ENCODE measurements around the gene MAN2B2.

MAN2B2 gene

DNA sequence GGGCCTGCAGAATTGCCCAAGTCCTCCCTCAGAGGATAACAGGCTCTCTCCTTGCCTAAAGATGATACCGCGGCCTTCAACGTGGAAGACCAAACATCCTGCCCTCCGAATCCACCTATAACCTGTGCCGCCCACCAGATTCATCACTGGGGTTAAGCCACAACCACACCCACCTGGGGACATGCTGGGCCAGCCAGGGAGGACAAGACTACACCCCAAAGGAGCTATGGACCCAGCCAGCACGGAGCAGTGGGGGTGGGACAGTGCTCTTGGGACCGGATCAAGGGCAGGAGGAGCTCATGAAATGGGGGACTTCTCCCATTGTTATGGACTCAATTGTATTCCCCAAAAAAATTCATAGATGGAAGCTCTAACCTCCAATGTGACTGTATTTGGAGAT lies 6.8 kb upstream of the MAN2B2 start:
- DNase-seq (ENCODE audit: low read depth): no peak

DNA sequence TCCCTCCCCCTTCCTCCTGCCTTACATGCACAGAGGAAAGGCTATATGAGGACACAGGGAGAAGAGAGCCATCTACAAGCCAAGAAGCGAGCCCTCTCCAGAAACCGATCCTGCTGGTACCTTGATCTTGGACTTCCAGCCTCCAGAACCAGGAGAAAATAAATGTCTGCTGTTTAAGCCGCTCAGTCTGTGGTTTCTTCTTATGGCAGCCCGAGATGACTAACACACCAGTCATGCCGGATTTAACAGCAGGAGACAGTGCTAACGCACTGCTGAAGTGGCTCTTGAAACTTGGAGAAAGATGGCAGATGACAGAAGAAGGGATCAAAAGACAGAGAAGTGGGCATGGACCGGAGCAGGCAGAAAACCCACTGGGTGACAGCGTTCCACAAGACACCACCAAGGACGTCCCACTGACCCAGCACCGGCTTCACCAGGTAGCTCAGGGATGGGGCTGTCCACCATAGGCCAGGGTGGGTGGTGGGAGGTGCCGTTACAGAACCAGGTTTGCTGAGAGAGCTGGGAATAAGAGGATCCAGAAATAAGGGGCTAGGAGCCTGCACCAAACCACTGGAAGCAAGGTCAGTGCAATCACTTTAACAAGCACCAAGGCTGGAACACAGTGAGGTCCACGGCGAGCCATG lies 6.2 kb upstream of the MAN2B2 start:
- no peak for DNase-seq (ENCODE audit: low read depth)

DNA sequence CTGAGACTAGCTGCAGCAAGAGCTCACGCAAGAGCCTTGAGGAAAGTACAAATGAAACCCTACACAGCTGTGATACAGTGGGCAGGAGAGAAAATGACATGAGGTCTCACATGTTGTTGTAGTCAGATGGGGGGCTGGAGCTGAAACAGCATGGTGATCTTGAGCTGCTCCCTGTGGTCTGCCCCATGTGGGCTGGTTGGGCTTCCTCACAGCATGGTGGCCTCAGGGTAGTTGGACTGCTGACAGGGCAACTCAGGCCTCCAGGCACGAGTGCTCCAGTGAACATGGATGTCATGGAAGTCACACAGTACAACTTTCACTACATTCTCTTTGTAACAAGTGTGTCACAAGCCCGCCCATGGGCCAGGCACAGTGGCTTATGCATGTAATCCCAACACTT lies 3.4 kb upstream of the MAN2B2 start:
- DNase-seq (ENCODE audit: low read depth): no peak

DNA sequence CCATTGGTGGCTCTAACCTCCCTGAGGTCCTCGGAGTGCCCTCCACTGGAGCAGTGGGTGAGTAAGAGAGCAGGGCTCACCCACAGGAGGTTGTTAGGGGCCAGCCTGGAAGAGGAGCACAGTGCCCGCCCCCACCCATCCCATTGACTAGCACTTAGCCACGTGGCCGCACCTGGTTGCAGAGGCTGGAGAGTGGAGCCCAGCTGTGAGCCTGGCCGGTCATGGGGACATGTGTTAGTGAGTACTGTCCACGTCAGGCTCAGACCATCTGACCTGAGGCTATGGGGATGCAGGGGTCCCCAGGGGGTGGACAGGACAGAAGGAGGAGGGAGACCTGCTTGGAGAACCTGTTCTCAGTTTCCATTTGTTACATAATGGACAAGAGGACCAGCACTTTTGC lies 1.4 kb upstream of the MAN2B2 start:
- no peak for DNase-seq (ENCODE audit: low read depth)

DNA sequence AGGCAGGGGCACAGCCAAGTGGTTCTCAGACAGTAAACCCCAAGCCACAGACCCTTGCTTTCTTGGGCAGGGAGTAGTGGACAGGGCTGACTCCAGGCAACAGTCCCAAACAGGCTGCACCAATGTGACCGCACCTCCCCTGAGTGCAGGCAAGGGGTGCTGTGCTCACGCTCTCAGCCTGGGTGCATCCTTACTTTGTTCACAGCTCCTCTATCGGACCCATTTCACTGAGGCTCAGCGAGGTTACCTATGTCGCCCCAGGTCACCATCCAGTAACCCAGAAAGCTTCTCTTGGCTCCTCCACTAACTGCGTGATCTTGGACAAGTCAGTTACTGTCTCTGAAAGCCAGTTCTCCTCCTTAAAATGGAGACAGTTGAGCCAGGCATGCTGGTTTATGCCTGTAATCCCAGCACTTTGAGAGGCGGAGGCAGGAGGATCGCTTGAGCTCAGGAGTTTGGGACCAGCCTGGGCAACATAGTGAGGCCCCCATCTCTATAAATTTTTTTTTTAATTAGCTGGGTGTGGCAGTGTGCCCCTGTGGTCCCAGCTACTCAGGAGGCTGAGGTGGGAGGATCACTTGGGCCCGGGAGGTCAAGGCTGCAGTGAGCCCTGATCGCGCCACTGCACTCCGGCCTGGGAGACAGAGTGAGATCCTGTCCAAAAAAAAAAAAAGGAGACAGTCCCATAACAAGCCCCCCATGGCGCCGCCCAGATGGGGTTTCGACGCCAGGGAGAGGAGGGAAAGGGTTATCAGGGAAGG lies 823 bp upstream of the MAN2B2 start:
- DNase-seq (ENCODE audit: low read depth): no peak

DNA sequence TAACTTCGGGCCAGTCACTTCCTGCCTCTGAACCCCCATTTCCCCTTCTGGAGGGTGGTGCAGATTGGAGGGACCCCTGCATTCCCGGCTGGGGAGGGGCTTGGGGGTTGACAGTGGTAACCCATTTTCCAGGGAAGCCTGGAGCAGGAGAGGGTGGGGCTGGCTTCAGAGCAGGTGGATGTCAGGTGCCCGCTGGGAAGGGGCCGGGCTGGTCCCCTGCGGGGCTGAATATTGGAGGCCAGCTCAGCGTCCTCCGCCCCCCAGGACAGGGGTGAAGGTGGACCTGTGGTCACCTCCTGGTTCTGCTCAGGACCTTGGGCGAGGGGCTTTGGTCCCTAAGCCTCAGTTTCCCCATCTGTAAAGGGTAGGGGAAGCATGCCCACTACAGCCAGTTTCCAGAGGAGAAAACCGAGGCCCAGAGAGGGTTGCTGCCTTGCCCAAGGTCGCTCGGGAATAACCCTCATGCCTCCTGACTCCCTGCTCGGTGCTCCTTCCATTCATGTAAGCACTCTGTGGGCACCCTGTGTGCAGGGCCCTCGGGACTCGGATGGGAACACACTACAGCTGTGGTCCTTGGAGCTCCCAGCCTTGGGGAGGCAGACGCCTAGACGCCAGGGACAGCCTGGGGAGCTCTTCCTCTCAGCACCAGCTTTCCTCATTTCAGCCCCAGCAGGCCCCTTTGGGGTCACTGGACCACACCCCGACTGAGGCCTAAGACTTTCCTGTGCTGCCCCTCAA lies 683 bp downstream of the MAN2B2 start:
- no peak for DNase-seq (ENCODE audit: low read depth)

DNA sequence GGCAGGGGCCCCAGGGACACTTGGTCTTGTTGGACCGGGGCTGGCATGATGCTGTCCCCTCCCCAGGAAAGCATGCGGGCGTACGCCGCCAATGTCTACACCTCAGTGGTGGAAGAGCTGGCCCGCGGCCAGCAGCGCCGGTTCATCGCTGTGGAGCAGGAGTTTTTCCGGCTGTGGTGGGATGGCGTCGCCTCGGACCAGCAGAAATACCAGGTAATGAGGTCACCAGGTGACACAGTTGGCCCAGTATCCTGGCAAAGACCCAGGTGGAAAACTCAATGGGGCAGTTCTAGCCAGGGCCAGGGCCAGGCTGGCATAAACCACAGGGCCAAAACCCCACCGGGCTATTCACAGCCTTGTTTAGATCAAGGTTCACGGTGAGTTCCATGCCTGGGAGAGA lies 1.5 kb downstream of the MAN2B2 start:
- DNase-seq (ENCODE audit: low read depth): no peak

DNA sequence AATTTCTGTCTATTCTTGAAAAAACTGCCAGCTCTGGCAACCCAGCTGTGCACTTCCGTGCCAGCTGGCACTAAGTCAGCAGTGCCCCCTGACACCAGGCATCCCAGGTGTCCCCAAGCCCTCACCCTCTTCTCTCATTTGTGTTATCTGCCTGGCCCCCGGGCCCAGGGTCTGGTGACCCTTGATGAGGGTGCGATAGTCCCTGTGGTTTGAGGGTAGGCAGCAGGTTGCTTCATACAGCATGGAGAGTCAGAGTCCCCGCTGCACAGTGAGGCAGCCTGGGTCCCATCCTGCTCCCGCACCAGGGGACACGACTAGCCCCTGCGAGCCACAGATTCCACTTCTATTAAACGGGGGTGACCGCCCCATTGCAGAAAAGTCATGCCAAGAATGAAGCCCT lies 1.9 kb downstream of the MAN2B2 start:
- DNase-seq (ENCODE audit: low read depth): no peak

DNA sequence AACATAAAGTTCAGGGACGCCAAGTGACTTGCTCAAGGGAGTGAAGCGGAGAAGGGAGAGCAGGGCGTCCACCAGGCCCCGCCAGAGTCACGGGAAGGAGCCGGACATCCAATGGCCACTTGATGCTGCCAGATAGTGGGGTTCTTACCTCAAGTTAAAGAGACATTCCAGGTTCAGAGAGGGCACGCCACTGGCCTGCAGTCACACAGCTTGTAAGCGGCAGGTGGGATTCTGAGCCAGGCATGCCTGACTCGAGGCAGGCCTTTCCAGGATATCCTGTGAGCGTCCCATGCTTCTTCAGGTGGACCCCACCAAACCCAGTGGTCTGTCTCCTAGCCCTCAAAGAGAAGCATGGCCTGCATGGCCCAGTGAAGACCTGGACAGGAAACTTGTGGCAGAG lies 2.4 kb downstream of the MAN2B2 start:
- DNase-seq (ENCODE audit: low read depth): no peak

DNA sequence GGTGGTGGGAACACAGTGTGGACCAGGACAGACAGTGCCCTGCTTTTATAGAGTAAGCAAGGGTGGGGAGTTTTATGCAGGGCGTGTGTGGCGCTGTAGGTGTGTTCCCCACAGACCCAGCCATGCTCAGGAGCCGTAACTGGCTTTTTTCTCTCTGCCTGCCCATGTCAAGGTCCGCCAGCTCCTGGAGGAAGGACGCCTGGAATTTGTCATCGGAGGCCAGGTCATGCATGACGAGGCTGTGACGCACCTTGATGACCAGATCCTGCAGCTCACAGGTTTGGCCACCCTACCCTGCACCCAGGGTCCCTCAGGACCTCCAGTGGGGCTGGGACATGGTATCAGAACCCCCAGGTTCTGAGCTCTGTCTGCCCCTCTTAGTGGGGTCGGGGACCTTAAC lies 3.2 kb downstream of the MAN2B2 start:
- no peak for DNase-seq (ENCODE audit: low read depth)

DNA sequence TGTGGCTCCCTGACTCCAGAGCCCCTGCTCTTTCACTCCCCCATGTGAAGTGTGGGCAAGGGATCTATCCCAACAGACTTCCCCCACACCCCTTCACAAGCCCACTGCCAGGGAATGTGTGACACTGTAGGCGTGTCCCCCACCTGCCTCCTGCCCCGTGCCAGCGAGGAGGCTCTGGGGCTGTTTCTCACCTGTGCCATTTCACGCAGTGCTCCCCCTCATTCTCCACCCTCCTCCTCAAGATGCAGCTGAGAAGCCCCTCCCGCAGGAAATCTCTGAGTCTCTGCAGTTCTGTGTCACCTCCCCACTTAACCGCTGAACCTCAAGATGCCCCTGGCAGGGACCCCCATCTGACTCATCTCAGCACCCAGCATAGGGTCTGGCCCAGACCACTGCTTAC lies 5.4 kb downstream of the MAN2B2 start:
- no peak for DNase-seq (ENCODE audit: low read depth)

DNA sequence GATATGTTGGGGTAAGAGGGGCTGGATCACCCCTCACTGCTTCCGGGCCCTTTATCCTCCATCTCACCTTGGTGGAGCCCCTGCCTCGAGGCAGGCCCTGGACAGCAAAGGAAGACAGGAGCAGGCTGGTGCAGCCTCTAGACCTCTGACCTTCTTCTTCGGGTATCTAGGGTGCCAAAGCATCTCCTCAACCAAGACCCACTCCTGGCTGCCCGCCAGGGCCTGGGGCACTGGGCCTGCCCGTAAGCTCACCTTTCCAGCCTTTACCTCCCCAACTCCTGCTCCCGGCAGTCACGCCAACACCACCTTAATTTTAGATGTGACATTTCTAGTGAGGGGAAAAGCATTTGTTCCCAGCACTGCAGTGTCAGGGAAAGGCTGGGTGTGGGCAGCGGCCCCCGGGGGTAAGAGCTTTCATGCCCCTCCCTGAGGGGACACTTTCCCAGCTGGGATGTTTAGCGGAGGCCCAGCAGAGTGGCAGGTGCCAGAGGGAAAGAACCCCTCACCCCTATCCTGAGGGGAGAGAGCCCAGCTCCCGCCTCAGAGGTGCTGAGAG lies 6.7 kb downstream of the MAN2B2 start:
- DNase-seq (ENCODE audit: low read depth): no peak

DNA sequence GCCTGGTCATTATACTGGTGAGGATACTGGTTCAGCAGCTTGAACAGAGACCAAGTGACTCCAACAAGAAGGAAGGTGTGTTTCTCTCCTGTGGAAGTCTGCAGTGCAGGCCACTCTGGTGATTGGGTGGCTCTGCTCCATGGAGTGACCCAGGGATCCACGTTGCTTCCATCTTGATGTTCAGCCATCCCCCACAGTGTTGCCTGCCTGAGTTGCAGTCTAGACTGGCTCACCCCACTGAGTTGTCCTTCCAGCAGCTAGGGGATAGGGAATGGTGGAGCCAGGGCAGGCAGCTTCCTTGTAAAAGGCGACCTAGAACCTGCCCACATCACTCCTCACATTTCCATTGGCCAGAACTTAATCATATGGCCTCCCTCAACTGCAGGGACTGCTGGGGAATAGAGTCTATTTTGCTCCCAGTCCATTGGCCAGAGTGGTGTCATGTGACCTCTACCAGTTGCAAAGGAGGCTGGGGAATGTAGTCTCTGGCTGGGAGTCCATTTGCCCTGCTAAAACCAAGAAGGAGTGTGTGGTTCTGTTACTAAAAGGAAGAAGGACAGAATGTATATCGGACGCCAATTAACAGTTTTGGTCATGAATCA lies 8.0 kb downstream of the MAN2B2 start:
- no peak for DNase-seq (ENCODE audit: low read depth)

DNA sequence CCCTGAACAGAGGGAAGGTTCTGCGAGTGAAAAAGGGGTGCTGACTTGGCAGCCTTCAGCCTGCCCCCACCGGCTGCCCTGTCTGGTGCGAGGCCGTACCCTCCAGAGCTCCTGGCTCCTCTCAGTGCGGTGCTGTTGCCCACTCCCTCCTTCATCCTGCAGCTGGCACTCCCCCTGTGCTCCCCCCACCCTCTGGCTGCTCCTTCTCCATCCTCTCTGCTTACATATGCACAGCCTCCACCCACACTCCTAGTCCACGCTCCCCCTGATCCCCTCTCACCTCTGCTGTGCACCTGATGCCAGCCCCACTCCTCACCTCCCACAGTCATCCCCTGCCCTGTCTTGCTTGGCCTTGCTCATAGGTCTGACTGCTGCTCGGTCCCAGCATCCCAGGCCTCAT lies 9.9 kb downstream of the MAN2B2 start:
- no peak for DNase-seq (ENCODE audit: low read depth)

DNA sequence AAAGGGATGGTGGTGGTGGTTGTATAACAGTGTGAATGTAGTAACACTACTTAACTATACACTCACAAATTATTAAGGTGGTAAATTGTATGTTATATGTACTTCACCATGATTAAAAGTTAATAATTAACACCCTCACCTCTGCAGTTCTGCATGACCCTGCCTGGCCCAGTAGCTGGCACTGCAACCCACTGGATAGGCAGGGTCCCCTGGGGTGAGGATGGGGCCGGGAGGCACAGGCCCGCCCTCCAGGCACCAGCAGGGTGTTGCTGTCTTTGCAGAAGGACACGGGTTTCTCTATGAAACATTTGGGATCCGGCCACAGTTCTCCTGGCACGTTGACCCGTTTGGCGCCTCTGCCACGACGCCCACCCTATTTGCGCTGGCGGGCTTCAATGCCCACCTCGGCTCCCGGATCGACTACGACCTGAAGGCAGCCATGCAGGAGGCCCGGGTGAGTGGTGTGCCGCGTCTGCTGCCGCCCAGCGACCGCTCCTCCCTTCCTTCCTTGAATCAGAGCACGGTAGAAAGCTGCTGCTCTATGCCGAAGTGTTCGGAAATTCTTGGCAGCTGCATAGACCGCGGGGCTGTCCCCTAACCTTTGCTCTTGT lies 11.8 kb downstream of the MAN2B2 start:
- DNase-seq (ENCODE audit: low read depth): no peak

DNA sequence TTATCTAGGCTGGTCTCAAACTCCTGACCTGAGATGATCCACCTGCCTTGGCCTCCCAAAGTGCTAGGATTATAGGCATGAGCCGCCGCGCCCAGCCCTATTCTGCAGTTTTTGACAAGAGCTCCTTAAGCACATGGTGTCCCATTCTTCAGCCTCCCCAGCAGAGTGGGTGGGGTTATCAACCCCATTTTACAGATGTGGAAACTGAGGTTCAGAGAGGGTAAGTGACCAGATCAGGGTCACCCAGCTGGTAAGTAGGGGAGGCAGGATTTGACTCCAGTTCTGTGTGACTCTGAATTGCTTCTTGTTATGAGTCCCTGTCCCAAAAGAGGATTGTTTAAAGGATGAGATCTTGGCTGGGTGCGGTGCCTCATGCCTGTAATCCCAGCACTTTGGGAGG lies 14.5 kb downstream of the MAN2B2 start:
- no peak for DNase-seq (ENCODE audit: low read depth)

DNA sequence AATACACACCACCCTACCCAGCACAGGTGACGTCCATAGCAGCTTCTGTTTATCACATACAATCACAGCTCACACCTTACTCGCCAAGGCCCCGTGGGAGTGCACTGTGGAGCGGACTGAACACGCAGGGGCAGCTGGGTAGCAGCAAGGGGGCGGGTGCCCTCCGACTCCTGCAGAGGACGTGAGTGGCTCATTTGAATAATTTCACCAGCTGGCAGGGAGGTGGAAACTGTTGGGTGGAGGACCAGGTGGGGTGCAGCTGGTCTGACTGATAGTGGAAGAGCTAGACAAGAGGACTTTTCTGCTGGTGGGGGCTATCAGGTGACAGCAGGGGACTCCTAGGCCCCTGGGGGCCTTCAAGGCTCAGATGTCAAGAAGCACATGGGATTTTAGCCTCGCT lies 16.3 kb downstream of the MAN2B2 start:
- DNase-seq (ENCODE audit: low read depth): no peak

DNA sequence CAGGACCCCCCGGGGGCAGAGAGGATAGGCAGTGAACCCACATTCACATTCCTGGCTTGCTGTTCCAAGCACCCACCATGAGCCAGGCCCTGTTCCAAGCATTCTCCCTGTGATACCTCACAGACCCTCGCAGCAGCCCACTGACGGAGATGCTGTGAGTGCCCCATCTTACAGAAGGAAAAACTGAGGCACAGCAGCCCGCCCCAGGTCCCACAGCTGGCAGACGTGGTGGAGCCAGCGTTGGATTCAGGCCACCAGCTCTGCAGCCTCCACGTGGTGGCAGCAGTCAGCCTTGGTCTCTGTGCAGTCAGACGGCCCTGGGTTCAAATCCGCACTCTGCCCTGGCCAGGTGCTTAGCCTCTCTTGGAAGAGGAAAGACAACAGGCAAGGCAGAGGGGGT lies 16.8 kb downstream of the MAN2B2 start:
- DNase-seq (ENCODE audit: low read depth): no peak

DNA sequence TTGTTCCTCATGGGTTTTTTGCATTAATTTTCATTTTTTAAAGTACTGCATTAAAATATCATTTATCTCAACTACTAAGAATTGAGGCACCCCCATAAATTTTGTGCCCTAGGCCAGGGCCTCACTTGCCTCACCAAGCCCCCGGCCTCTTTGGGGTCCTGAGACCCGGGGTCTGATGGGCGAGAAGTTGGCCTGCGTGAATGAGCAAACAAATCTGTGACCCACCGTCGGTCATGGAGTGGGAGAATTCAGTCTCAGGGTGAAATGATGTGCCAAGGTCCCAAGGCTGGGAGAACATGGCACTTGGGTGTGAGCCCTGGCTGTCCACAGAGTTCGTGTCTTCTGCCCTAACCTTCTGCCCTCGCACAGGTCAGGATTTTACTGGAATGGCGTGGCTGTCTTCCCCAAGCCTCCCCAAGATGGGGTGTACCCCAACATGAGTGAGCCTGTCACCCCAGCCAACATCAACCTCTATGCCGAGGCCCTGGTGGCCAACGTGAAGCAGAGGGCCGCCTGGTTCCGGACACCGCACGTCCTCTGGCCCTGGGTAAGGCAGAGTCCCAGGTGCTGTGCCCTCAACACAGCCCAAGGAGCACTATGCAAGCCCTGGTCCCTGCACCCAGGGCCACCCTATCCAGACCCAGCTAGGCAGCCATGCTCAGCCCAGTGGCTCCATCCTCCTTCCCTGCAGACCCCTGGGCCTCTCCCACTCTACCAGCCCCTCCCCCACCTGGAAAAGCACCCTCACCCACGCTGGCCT lies 18.0 kb downstream of the MAN2B2 start:
- no peak for DNase-seq (ENCODE audit: low read depth)

DNA sequence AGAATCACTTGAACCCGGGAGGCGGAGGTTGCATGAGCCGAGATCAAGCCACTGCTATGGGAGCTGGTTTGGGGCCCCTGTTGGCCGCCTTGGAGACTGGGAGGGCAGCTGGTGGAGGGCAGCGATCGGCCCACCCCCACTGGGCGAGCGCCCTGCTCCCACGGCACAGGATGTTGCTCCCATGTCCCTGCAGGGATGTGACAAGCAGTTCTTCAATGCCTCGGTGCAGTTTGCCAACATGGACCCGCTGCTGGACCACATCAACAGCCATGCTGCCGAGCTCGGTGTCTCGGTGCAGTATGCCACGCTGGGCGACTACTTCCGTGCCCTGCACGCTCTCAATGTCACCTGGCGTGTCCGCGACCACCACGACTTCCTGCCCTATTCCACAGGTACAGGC lies 19.4 kb downstream of the MAN2B2 start:
- no peak for DNase-seq (ENCODE audit: low read depth)

DNA sequence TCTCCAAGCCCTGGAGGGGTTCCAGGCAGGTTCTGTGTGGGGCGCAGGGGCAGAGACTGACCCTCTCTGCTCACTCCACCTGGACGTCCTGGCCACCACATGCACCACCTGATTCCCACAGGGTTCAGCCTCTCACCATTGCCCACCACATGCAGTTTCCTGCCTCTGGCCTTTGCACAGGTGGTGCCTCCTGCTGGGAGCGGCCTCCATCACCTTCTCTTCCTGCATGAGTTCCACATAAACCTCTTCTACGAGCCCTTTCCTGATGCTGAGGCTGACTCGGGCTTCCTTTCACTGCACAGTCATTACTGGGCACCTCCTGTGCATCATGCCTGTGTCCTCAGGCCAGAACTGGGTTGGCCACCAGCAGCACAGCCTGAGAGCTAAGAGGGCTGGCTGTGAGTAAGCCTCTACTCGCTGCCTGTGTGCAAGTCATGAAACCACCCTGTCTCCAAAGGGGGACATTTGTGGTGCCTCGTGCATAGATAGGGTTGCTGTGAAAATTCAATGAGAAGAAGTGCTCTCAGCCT lies 19.9 kb downstream of the MAN2B2 start:
- DNase-seq (ENCODE audit: low read depth): no peak
